SJCRH30 (cell line): ENCODE measurements around the gene GPD1L. TPM values are rescaled to one million over a fixed set of nuclear protein-coding genes. Genes with fewer than 3 reads are reported as not detected.
A peak's percentile ranks its signal among the peaks of the same experiment; 100 is the strongest.
"Not testable (repeated sequence)": the region's sequence is repeated elsewhere in the genome, so short reads cannot be mapped to it uniquely, and the experiment has no call there.

ENCODE experiments used
- DNase-seq, 2 experiments: peaks; one replicate each; pipeline ENCODE4 v3.0.0-alpha.2; 2015 to 2020
- H3K27ac ChIP-seq: fragments of 250-450 bp; sonication (Bioruptor Pico); 2 replicates; pipeline ENCODE4 v1.5.1; 2020; ENCODE audit warnings: mild to moderate bottlenecking, moderate library complexity
- H3K27me3 ChIP-seq: fragments of 250-450 bp; sonication (Bioruptor Pico); 2 replicates; pipeline ENCODE4 v1.5.1; 2020; ENCODE audit warnings: mild to moderate bottlenecking, moderate library complexity
- H3K36me3 ChIP-seq: fragments of 250-450 bp; sonication (Bioruptor Pico); 2 replicates; pipeline ENCODE4 v1.5.1; 2020; ENCODE audit warnings: mild to moderate bottlenecking, moderate library complexity
- H3K4me1 ChIP-seq: fragments of 250-450 bp; sonication (Bioruptor Pico); 2 replicates; pipeline ENCODE4 v1.5.1; 2020; ENCODE audit warnings: mild to moderate bottlenecking, moderate library complexity
- H3K4me3 ChIP-seq: fragments of 250-450 bp; sonication (Bioruptor Pico); 2 replicates; pipeline ENCODE4 v1.5.1; 2020; ENCODE audit warnings: mild to moderate bottlenecking, moderate library complexity
- H3K9me3 ChIP-seq: fragments of 250-450 bp; sonication (Bioruptor Pico); replicated peaks from 2 replicates; pipeline ENCODE4 v1.5.1; 2020; ENCODE audit warnings: mild to moderate bottlenecking, moderate library complexity
- total RNA-seq: library from RNA; depleted of rRNA; stranded (reverse); fragments of >200 nt; shearing (Covaris generic); gene quantifications from 2 replicates; pipeline ENCODE4 v1.2.3, GENCODE V29; 2014

Gene GPD1L
- total RNA-seq, 1 experiment from 2014 or later = 4.8 TPM

GRCh38 chr3:32093204-32093603 is 13.2 kb upstream of the GPD1L start:
- Histone ChIP-seq H3K36me3 (no peaks in the 10 kb centered on the region), H3K27ac (no peak overlapping the region), H3K4me1 (no peaks in the 10 kb centered on the region), H3K4me3 (no peak overlapping the region), H3K9me3 (no peaks in the 10 kb centered on the region), H3K27me3 (no peaks in the 10 kb centered on the region)
- no peak for DNase-seq

GRCh38 chr3:32095431-32095830 is 11.0 kb upstream of the GPD1L start:
- Histone ChIP-seq H3K4me1 (no peaks in the 10 kb centered on the region), H3K9me3 (no peaks in the 10 kb centered on the region), H3K27ac (no peak overlapping the region), H3K27me3 (no peaks in the 10 kb centered on the region), H3K36me3 (no peaks in the 10 kb centered on the region), H3K4me3 (no peak overlapping the region)
- no peak for DNase-seq

GRCh38 chr3:32097768-32098167 is 8.7 kb upstream of the GPD1L start:
- no peak for DNase-seq
- Histone ChIP-seq H3K27ac (no peak overlapping the region), H3K9me3 (no peaks in the 10 kb centered on the region), H3K4me1 (no peaks in the 10 kb centered on the region), H3K27me3 (no peaks in the 10 kb centered on the region), H3K36me3 (no peaks in the 10 kb centered on the region), H3K4me3 (no peak overlapping the region)

GRCh38 chr3:32098528-32098927 is 7.9 kb upstream of the GPD1L start:
- Histone ChIP-seq H3K27ac (no peak overlapping the region), H3K36me3 (no peaks in the 10 kb centered on the region), H3K9me3 (no peaks in the 10 kb centered on the region), H3K4me1 (no peaks in the 10 kb centered on the region), H3K4me3 (no peak overlapping the region), H3K27me3 (no peaks in the 10 kb centered on the region)
- no peak for DNase-seq

GRCh38 chr3:32100465-32100864 is 6.0 kb upstream of the GPD1L start:
- Histone ChIP-seq H3K36me3 (no peaks in the 10 kb centered on the region), H3K4me1 (no peaks in the 10 kb centered on the region), H3K27ac (no peak overlapping the region), H3K9me3 (no peaks in the 10 kb centered on the region), H3K27me3 (no peaks in the 10 kb centered on the region), H3K4me3 (no peak overlapping the region)
- DNase-seq = no peak

GRCh38 chr3:32102289-32102688 is 4.1 kb upstream of the GPD1L start:
- DNase-seq = no peak
- H3K27me3 ChIP-seq = no peaks in the 10 kb centered on the region
- H3K36me3 ChIP-seq = no peaks in the 10 kb centered on the region
- H3K27ac ChIP-seq = no peak overlapping the region
- no peaks in the 10 kb centered on the region for H3K4me1 ChIP-seq
- H3K9me3 ChIP-seq = no peaks in the 10 kb centered on the region
- H3K4me3 ChIP-seq = no peak overlapping the region

- H3K4me3 ChIP-seq = no peak overlapping the region
- no peaks in the 10 kb centered on the region for H3K27me3 ChIP-seq
- no peaks in the 10 kb centered on the region for H3K9me3 ChIP-seq
- H3K4me1 ChIP-seq = no peaks in the 10 kb centered on the region
- H3K27ac ChIP-seq = no peak overlapping the region
- H3K36me3 ChIP-seq = no peaks in the 10 kb centered on the region
- no peak for DNase-seq
These were observed 1.9 kb upstream of the GPD1L start for GRCh38 chr3:32104492-32104891.

GRCh38 chr3:32105291-32106131 is 909 bp upstream of the GPD1L start:
- Histone ChIP-seq H3K4me1 (no peaks in the 10 kb centered on the region), H3K4me3 (peak overlapping the region; percentile 71), H3K27ac (no peak overlapping the region), H3K9me3 (no peaks in the 10 kb centered on the region), H3K27me3 (no peaks in the 10 kb centered on the region), H3K36me3 (no peaks in the 10 kb centered on the region)
- DNase-seq = no peak

GRCh38 chr3:32106929-32107362 is 526 bp downstream of the GPD1L start:
- Histone ChIP-seq H3K36me3 (no peaks in the 10 kb centered on the region), H3K4me3 (peak overlapping the region; percentile 71), H3K4me1 (no peaks in the 10 kb centered on the region), H3K9me3 (no peaks in the 10 kb centered on the region), H3K27ac (no peak overlapping the region), H3K27me3 (no peaks in the 10 kb centered on the region)
- DNase-seq = no peak

GRCh38 chr3:32108224-32108623 is 1.8 kb downstream of the GPD1L start:
- not testable (repeated sequence) for H3K27ac ChIP-seq, H3K9me3 ChIP-seq, H3K4me1 ChIP-seq, H3K27me3 ChIP-seq, DNase-seq, H3K4me3 ChIP-seq, H3K36me3 ChIP-seq

GRCh38 chr3:32109256-32109655 is 2.8 kb downstream of the GPD1L start:
- Histone ChIP-seq H3K9me3 (no peaks in the 10 kb centered on the region), H3K27ac (no peak overlapping the region), H3K27me3 (no peaks in the 10 kb centered on the region), H3K4me3 (no peak overlapping the region), H3K36me3 (no peaks in the 10 kb centered on the region), H3K4me1 (no peaks in the 10 kb centered on the region)
- no peak for DNase-seq

GRCh38 chr3:32110233-32110760 is 3.9 kb downstream of the GPD1L start:
- Histone ChIP-seq H3K4me1 (no peaks in the 10 kb centered on the region), H3K27ac (no peak overlapping the region), H3K4me3 (no peak overlapping the region), H3K36me3 (no peaks in the 10 kb centered on the region), H3K27me3 (no peaks in the 10 kb centered on the region), H3K9me3 (no peaks in the 10 kb centered on the region)
- no peak for DNase-seq

- H3K9me3 ChIP-seq = no peaks in the 10 kb centered on the region
- no peaks in the 10 kb centered on the region for H3K36me3 ChIP-seq
- DNase-seq = no peak
- H3K27me3 ChIP-seq = no peaks in the 10 kb centered on the region
- H3K4me1 ChIP-seq = no peaks in the 10 kb centered on the region
- no peak overlapping the region for H3K27ac ChIP-seq
- no peak overlapping the region for H3K4me3 ChIP-seq
These were observed 5.1 kb downstream of the GPD1L start for GRCh38 chr3:32111560-32111959.

- H3K27me3 ChIP-seq = no peaks in the 10 kb centered on the region
- no peaks in the 10 kb centered on the region for H3K36me3 ChIP-seq
- no peaks in the 10 kb centered on the region for H3K9me3 ChIP-seq
- no peak overlapping the region for H3K27ac ChIP-seq
- H3K4me1 ChIP-seq = peaks cover 11% of the 10 kb centered on the region; the same call in 1 of the 2 replicates
- no peak overlapping the region for H3K4me3 ChIP-seq
- no peak for DNase-seq
These were observed 7.1 kb downstream of the GPD1L start for GRCh38 chr3:32113566-32113965.

- no peak for DNase-seq
- Histone ChIP-seq H3K4me1 (peaks cover 11% of the 10 kb centered on the region; the same call in 1 of the 2 replicates), H3K9me3 (no peaks in the 10 kb centered on the region), H3K27me3 (no peaks in the 10 kb centered on the region), H3K4me3 (no peak overlapping the region), H3K27ac (no peak overlapping the region), H3K36me3 (no peaks in the 10 kb centered on the region)
These were observed 7.6 kb downstream of the GPD1L start for GRCh38 chr3:32113981-32114545.
